Natural killer cell (primary cell): Measurements from ENCODE around the gene CALD1. TPM values are rescaled to one million over a fixed set of nuclear protein-coding genes. Genes with fewer than 3 reads are reported as not detected.

ENCODE experiments used
- ATAC-seq, 3 donors: fragments of 150-1000 bp in 2 of 3; fragments of 200-7000 bp in 1 of 3; cut with Tn5 transposase; 1 replicate in 1 of 3; 2 replicates in 2 of 3; pipeline ENCODE4 v1.10.0; 2021; ENCODE audit warnings: mild to moderate bottlenecking in 2 of 3, moderate library complexity in 2 of 3
- DNase-seq, 2 donors: peaks; one replicate each; pipeline versions ENCODE4 v3.0.0 to v3.0.0-alpha.2; 2013 to 2021; ENCODE audit warnings: mixed read lengths in 1 of 2
- H3K27ac ChIP-seq: one replicate; pipeline ENCODE4 v1.5.1; 2013; ENCODE audit warnings: mild to moderate bottlenecking, low read length
- H3K27me3 ChIP-seq: one replicate; pipeline ENCODE4 v1.6.1; 2013; ENCODE audit warnings: low read length; ENCODE audit not compliant: control insufficient read depth, insufficient read depth
- H3K36me3 ChIP-seq: one replicate; pipeline ENCODE4 v1.6.1; 2013; ENCODE audit warnings: low read length; ENCODE audit not compliant: control insufficient read depth, insufficient read depth
- H3K4me1 ChIP-seq: one replicate; pipeline ENCODE4 v1.6.1; 2013; ENCODE audit warnings: low read length; ENCODE audit not compliant: control insufficient read depth, insufficient read depth
- H3K4me3 ChIP-seq: one replicate; pipeline ENCODE4 v1.5.1; 2013; ENCODE audit warnings: low read length
- H3K9me3 ChIP-seq: one replicate; pipeline ENCODE4 v1.6.1; 2013; ENCODE audit warnings: low read length; ENCODE audit not compliant: control insufficient read depth, insufficient read depth
- H3K27ac Mint-ChIP-seq, 2 donors: one replicate each; pipeline ENCODE4 v1.8.0; 2022; ENCODE audit warnings: mild to moderate bottlenecking in 2 of 2, mixed read lengths in 2 of 2, moderate library complexity in 1 of 2
- H3K27me3 Mint-ChIP-seq, 2 donors: one replicate each; pipeline ENCODE4 v1.8.0; 2022; ENCODE audit warnings: low read depth in 2 of 2, mixed read lengths in 2 of 2
- H3K36me3 Mint-ChIP-seq: one replicate; pipeline ENCODE4 v1.8.0; 2022; ENCODE audit warnings: mixed read lengths
- H3K4me1 Mint-ChIP-seq, 2 donors: one replicate each; pipeline ENCODE4 v1.8.0; 2022; ENCODE audit warnings: mixed read lengths in 2 of 2
- H3K4me3 Mint-ChIP-seq: one replicate; pipeline ENCODE4 v1.8.0; 2022; ENCODE audit warnings: mild to moderate bottlenecking, moderate library complexity, mixed read lengths
- H3K9me3 Mint-ChIP-seq, 2 donors: one replicate each; pipeline ENCODE4 v1.8.0; 2022; ENCODE audit warnings: mixed read lengths in 2 of 2
- CTCF ChIP-seq: fragments of 200-600 bp; IDR thresholded peaks from one replicate; pipeline ENCODE4 v1.8.0; 2022; ENCODE audit warnings: antibody characterized with exemption
- WGBS: methylation state at CpG from one replicate; pipeline ENCODE4 v1.1.7; 2013; ENCODE audit warnings: missing lambda C conversion rate; ENCODE audit not compliant: insufficient coverage; 5-methylcytosine and 5-hydroxymethylcytosine counted together
- intact Hi-C: fragments of 100-400 bp; cut with micrococcal nuclease; formaldehyde crosslinking; loops from one replicate; pipeline ENCODE4 v1.14.2; 2022
- total RNA-seq, 4 donors: library from RNA; stranded (reverse); fragments of 120-200 nt in 1 of 4; gene quantifications; one replicate each; pipeline versions ENCODE4 v1.2.3 to v1.2.4, GENCODE V29; 2013 to 2022

The CALD1 gene
- total RNA-seq, 3 donors from 2014 or later (not counting 1 experiment from before 2014, with no cell fraction given): 0.14 to 2.5 (median 1.0) TPM

GRCh38 chr7:134995239-134996096 is 216.0 kb downstream of the CALD1 start:
- Mint-ChIP-seq H3K4me3 (no peak overlapping the region), H3K27ac (peak overlapping the region in 1 of 2 donors; percentile 7), H3K4me1 (peaks cover 7 to 11% of the 10 kb centered on the region in 2 donors), H3K27me3 (no peaks in the 10 kb centered on the region), H3K36me3 (peaks cover 7% of the 10 kb centered on the region), H3K9me3 (no peaks in the 10 kb centered on the region)
- intact Hi-C loops: no loop called here
- ATAC-seq (no peak), DNase-seq (peak in 1 of 2 donors; percentile 71)
- H3K4me1 ChIP-seq: no peaks in the 10 kb centered on the region
- no peaks in the 10 kb centered on the region for H3K9me3 ChIP-seq
- H3K27ac ChIP-seq: no peak overlapping the region
- WGBS: 58% methylated on average over 6 of the region's 6 CpGs
- H3K27me3 ChIP-seq: no peaks in the 10 kb centered on the region
- H3K4me3 ChIP-seq: no peak overlapping the region
- H3K36me3 ChIP-seq: peaks cover 8% of the 10 kb centered on the region
- no peak for TF ChIP-seq CTCF

- no peaks in the 10 kb centered on the region for H3K27me3 Mint-ChIP-seq
- Histone ChIP-seq H3K9me3 (no peaks in the 10 kb centered on the region), H3K27ac (no peak overlapping the region), H3K4me1 (no peaks in the 10 kb centered on the region), H3K36me3 (peaks cover 8% of the 10 kb centered on the region), H3K27me3 (no peaks in the 10 kb centered on the region), H3K4me3 (no peak overlapping the region)
- no peak for ATAC-seq
- H3K27ac Mint-ChIP-seq: no peak overlapping the region
- 79% methylated on average over 2 of the region's 2 CpGs for WGBS
- peak in 1 of 2 donors; percentile 54 for DNase-seq
- TF ChIP-seq CTCF: no peak
- no peaks in the 10 kb centered on the region for H3K9me3 Mint-ChIP-seq
- intact Hi-C loops: no loop called here
- no peak overlapping the region for H3K4me3 Mint-ChIP-seq
- H3K36me3 Mint-ChIP-seq: peaks cover 7% of the 10 kb centered on the region
- peaks cover 6 to 7% of the 10 kb centered on the region in 2 donors for H3K4me1 Mint-ChIP-seq
These were observed 216.7 kb downstream of the CALD1 start for GRCh38 chr7:134996097-134996550.

- Mint-ChIP-seq H3K27me3 (no peaks in the 10 kb centered on the region), H3K4me1 (peaks cover 5 to 6% of the 10 kb centered on the region in 2 donors), H3K36me3 (peaks cover 7% of the 10 kb centered on the region), H3K27ac (no peak overlapping the region), H3K9me3 (no peaks in the 10 kb centered on the region), H3K4me3 (no peak overlapping the region)
- H3K27me3 ChIP-seq: no peaks in the 10 kb centered on the region
- no peaks in the 10 kb centered on the region for H3K9me3 ChIP-seq
- TF ChIP-seq CTCF: no peak
- no peak for DNase-seq
- WGBS: 100% methylated on average over 3 of the region's 3 CpGs
- H3K4me3 ChIP-seq: no peak overlapping the region
- H3K4me1 ChIP-seq: no peaks in the 10 kb centered on the region
- H3K27ac ChIP-seq: no peak overlapping the region
- intact Hi-C loops: no loop called here
- ATAC-seq: no peak
- H3K36me3 ChIP-seq: peaks cover 8% of the 10 kb centered on the region
These were observed 217.9 kb downstream of the CALD1 start for GRCh38 chr7:134997214-134997885.
